ENCODE results near the gene TMEM88.
A peak's percentile ranks its signal among the peaks of the same experiment; 100 is the strongest.

The TMEM88 gene

GRCh38 chr17:7844292-7845154, 10.3 kb upstream of the TMEM88 start:
- peak; percentile 51 to 68 for DNase-seq

- no peak for DNase-seq
Measured at GRCh38 chr17:7845359-7846062, 9.4 kb upstream of the TMEM88 start.

- DNase-seq, result no peak
Measured at GRCh38 chr17:7846063-7846735, 8.7 kb upstream of the TMEM88 start.

GRCh38 chr17:7846765-7847661, 7.9 kb upstream of the TMEM88 start:
- no peak for DNase-seq

GRCh38 chr17:7848131-7848579, 6.7 kb upstream of the TMEM88 start:
- no peak for DNase-seq

GRCh38 chr17:7848739-7849129, 6.1 kb upstream of the TMEM88 start:
- DNase-seq, result no peak

- DNase-seq, result no peak
Measured at GRCh38 chr17:7849130-7849750, 5.6 kb upstream of the TMEM88 start.

GRCh38 chr17:7849751-7850504, 4.9 kb upstream of the TMEM88 start:
- DNase-seq, result no peak

- DNase-seq, result no peak
Measured at GRCh38 chr17:7850701-7851437, 4.0 kb upstream of the TMEM88 start.

GRCh38 chr17:7851438-7852261, 3.2 kb upstream of the TMEM88 start:
- peak; percentile 8 to 61 for DNase-seq

- no peak for DNase-seq
Measured at GRCh38 chr17:7852262-7852670, 2.6 kb upstream of the TMEM88 start.

GRCh38 chr17:7852919-7853690, 1.8 kb upstream of the TMEM88 start:
- no peak for DNase-seq

GRCh38 chr17:7853691-7854038, 1.2 kb upstream of the TMEM88 start:
- DNase-seq, result no peak

- DNase-seq, result no peak
Measured at GRCh38 chr17:7854078-7854777, 638 bp upstream of the TMEM88 start.

- no peak for DNase-seq
Measured at GRCh38 chr17:7855660-7856010, 769 bp downstream of the TMEM88 start.

- no peak for DNase-seq
Measured at GRCh38 chr17:7856011-7856810, 1.3 kb downstream of the TMEM88 start.

Data from NCI-H524 (cell line).